OCI-LY1 (cell line): ENCODE measurements around the gene PDCD2.

ENCODE experiments used
- CTCF ChIP-seq: fragments of 200-600 bp; sonication (generic), shearing (Covaris generic); IDR thresholded peaks from 2 replicates; pipeline ENCODE4 v1.5.1; 2017; ENCODE audit warnings: mild to moderate bottlenecking, antibody characterized with exemption, low read length, moderate library complexity, mixed read lengths
- EZH2 ChIP-seq: fragments of 200-600 bp; sonication (generic), shearing (Covaris generic); IDR thresholded peaks from 2 replicates; pipeline ENCODE4 v1.8.0; 2017; ENCODE audit warnings: borderline replicate concordance, mixed run types, mild to moderate bottlenecking, antibody characterized with exemption, low read length, moderate library complexity, mixed read lengths

- TF ChIP-seq CTCF: no peak
- TF ChIP-seq EZH2: no peak
These were observed 47.1 kb downstream of the PDCD2 start for GRCh38 chr6:170537329-170537728.
